GOT3 (cell line): ENCODE data around the gene LRRC14B.
"Not testable (repeated sequence)": the region's sequence is repeated elsewhere in the genome, so short reads cannot be mapped to it uniquely, and the experiment has no call there.

Experiments
- DNase-seq: peaks from one replicate; lab custom pipeline; 2025; ENCODE audit warnings: mixed read lengths; lab: John Stamatoyannopoulos, UW

The LRRC14B gene

DNA sequence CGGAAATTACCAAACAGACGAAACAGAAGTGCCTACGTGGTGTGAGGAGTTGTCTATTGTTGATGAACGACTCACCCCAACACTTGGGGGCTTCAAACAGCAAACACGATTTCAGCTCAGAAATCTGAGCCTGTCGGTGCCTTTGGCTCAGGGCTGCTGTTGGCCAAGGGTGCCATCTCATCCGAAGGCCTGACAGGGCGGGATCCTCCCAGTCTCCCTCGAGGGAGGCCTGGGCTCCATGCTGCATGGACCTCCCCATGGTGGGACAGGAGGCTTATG, 1.3 kb downstream of the LRRC14B start:
- DNase-seq, result no peak

DNA sequence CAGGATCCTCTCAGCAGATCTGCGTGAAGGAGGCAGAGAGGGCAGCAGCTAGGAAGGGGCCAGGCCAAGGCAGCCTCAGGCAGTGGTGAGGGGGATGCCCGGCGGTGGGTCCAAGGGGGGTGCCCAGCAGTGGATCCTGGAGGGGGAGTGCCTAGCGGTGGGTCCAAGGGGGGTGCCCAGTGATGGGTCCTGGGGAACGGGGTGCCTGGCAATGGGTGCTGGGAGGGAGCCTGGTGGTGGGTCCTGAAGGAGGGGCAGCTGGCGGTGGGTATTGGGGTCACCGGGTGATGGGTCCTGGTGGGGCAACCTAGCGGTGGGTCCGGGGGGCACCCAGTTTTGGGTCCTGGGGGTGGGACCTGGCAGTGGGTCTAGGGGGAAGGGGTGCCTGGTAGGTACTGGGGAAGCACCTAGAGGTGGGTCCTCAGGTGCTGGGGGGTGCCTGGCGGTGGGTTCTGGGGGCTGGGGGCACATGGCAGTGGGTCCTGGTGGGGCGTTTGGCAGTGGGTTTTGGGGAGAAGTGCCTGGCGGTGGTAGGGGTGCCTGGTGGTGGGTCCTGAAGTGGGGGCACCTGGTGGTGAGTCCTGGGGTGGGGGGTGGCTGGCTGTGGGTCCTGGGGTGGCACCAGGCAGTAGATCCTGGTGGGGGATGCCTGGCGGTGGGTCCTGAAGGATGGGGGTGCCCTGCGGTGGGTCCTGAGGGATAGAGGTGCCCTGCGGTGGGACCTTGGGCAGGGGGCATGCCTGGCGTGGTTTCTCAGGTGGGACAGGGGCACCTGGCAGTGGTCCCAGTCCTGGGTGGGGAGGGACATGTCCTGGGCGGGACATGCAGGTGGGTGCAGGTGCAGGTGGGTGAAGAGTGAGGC, 1.9 kb downstream of the LRRC14B start:
- DNase-seq, result no peak

DNA sequence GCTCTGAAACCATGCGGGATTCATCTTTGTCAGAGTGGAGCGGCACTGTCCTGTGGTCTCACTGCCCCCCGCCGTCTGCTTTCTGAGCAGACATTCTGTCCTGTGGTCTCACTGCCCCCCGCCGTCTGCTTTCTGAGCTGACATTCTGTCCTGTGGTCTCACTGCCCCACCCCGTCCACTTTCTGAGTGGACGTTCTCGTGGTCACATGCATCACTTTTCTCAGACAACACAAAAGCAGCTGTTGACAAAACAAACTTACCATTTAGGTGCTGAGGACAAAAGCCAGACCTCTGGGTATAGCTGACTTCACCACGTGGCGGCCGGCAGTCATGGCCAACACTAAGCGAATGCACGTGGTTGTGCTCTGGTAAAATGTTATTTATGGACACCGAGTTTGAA, 2.8 kb downstream of the LRRC14B start:
- DNase-seq, result no peak

DNA sequence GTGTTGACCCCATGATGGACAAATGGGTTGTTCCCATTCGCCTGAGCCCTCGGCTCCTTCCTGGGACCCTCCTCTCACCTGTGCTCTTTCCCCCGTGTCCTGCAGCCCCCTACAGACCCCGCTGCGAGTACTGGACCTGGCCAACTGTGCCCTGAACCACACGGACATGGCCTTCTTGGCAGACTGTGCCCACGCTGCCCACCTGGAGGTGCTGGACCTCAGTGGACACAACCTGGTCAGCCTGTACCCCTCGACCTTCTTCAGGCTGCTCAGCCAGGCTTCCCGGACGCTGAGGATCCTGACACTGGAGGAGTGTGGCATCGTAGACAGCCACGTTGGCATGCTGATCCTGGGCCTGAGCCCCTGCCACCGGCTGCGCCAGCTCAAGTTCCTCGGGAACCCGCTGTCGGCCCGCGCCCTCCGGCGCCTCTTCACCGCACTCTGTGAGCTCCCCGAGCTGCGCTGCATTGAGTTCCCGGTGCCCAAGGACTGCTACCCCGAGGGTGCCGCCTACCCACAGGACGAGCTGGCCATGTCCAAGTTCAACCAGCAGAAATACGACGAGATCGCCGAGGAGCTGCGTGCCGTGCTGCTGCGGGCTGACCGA, 3.4 kb downstream of the LRRC14B start:
- DNase-seq, result no peak

DNA sequence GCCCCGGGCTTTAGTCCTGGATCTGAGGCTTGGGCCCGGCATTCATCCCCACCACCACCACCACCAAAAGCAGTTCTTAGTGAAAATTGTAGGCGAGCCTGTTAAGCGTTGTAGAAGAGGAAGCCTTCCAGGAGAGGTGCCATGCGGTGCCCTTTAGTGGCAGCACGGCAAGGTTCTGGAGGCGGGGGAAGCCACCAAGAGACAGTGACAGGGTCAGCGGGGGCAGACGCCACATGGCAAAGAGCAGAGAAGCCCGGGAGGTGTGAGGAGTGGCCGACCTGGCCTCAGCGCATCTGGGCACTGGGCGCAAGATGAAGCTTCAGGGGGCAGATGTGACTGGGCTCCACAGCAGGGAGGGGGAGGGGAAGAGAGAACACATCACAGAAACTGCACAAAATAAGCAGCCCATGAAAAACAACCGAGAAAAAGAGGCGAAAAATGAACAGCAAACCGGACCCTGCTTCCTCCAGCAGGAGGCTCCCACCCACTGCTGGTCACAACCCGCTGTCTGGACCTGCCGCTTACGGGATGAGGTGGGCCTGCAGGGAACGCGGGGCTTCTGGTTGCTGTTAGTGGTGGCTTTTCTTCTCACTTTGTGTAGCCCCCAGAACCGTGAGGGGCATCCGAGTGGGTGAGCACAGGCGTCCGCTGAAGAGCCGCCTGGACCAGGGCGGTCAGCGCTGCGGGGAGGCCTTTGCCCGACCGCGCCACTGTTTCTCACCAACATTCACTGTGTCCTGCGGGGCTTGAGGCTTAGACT, 4.3 kb downstream of the LRRC14B start:
- no peak for DNase-seq

DNA sequence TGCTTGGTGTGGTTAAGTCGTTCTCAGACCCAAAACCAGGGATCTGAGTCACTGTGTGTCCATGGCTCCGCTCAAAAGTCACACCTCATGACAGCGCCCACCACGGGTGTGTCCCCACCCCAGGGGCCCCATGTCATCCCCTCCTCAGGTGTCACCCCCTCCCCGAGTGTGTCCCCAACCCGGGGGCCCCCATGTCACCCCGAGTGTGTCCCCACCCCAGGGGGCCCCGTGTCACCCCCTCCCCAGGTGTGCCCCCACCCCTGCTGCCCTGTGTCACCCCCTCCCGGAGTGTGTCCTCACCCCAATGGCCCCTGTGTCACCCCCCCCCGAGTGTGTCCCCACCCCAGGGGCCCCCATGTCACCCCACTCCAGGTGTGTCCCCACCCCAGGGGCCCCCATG, 5.1 kb downstream of the LRRC14B start:
- DNase-seq, result no peak

DNA sequence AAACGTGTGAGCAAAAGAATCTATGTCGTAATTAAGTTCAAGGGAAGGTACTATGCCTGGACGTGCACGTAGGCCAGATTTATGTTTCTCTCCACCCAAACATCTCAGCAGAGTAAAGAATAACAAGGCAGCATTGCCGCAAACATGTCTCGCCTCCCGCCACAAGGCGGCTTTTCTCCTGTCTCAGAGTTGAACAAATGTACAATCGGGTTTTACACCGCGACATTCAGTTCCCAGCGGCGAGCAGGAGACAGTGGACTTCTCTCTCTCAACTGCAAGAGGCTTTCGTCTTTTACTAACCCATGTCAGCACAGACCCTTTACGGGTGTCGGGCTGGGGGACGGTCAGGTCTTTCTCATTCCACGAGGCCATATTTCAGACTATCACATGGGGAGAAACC, 5.7 kb downstream of the LRRC14B start:
- DNase-seq, result not testable (repeated sequence)

DNA sequence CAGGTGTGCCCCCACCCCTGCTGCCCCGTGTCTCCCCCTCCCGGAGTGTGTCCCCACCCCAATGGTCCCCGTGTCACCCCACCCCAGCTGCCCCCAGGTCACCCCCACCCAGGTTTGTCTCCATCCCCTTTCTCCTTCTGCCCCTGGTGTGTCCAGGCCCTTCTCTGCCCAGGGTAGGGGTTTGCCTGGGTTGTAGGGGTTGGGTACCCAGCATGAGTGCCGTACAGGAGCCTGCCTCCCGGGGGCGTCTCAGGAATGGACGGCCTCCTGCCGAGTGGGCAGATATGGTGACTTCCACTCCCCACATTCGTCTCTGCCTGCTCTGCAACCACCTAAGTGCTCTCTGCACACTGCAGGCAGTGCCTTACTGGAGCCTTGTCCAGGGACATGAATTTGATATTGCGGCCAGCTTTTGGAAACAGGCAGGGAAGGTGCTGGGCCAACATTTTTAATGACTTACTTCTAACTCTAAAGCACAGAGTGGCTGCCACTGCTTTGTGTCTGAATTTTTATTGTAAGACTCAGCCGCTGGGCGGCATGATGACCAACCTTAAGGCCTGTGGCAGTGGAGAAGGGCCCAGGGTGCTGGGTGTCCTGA, 6.7 kb downstream of the LRRC14B start:
- no peak for DNase-seq

DNA sequence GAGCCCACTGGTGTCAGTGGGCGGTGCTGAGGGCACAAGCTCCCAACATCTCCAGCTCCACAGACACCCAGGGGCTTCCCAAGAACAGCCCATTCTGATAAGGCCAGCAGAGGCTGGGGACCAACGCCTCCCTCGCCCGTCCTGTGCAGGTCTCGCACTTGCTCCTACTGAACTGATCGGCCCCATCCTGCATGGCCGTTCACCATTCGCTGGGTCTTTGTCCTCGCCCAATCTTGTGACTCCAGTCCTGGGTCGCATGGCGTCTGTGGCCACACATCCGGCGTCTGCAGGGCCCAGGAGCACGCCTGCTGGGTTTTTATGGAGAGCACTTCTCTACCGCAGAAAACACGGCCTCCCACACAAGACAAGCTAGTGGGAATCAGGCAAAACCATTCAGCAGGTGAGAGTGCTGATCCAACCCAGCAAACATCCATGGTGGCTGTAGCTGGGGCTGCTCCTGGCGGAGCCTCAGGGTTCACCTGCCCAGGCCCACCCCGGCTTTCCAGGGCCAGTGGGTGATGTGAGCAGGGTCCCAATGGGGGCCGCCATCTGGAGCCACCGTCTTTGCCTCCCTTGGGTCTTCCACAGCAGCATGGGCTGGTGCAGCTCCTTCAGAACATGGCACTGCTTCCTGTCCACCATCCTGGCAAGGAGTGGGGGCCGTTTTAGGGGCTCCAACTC, 7.4 kb downstream of the LRRC14B start:
- DNase-seq, result no peak

DNA sequence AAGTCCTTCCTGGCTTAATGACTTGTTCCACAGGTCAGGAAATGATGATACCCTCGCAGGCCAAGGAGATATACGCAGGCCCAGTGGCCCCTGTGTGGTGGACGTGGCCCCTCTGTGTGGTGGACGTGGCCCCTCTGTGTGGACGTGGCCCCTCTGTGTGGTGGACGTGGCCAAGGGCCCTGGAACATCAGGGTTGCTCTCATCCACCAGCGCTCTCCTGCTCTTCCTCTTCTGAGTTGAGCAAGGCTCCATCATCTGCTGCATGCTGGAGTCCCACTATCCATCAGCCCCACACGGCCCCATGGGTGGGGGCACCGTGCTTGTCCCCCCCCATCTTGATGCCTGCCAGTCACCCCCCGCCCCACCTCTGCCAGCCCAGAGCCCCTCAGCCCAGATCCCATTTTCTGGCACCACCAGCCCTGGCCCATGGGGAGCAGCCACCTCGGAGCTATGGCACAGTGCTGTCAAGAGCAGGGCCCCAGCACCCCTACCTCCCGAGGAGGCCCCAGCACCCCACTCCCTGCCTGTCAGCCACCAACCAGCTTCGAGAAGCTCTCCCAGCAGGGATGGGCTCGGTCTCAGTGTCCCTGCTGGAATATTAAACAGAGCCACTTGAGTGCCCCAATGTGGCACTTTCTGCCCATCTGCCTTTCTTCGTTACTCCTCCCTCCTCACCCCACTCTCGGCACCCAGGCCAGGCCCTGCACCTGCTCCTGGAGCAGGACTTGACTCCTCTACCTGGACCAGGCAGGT, 8.1 kb downstream of the LRRC14B start:
- DNase-seq, result no peak

DNA sequence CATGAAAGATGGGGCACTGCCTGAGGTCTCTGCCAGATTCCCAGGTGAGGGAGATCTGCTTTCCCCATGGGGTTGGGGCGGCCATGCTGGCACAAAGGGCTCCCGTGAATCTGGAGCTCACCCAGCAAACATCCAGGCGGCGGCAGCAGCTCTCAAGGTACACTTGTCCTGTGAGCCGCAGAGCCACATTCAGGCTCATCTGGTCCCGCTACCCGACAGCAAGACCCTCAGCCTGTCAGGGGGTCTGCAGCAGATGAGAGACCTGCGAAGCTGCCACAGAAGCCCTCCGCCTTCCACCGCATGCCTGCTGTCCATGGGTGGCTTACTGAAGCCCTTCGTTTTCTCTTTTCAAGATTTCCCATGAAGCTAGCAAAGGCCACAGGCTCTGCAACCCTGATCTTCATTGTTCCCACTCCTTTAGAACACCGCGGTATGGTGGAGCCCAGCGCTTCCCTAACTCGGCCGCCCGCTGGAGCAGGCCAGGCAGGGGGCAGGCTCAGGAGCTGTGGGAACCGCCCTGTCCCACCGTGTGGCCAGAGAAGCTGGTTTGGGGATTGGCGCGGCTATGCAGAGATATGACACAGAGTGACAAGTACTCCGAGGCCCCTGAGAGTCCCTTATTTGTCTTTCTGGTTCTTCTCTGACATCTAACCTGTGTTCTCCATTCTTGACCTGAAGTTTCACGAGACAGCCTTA, 8.8 kb downstream of the LRRC14B start:
- DNase-seq, result no peak

DNA sequence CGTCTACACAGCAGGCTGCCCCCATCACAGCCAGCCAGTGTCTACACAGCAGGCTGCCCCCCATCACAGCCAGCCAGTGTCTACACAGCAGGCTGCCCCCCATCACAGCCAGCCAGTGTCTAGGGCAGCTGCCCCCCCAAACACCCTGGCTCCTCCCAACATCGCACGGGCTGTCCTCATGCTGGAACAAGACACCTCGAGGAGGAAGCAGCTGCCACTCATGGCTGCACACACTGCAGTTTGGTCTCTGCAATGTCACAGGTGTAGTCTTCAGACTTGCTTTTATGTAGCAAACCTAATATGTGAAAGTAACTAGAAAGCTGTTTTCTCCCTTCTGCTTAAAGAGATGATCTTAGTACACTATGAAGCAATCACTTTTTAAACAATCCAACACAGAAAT, 9.7 kb downstream of the LRRC14B start:
- DNase-seq, result no peak

DNA sequence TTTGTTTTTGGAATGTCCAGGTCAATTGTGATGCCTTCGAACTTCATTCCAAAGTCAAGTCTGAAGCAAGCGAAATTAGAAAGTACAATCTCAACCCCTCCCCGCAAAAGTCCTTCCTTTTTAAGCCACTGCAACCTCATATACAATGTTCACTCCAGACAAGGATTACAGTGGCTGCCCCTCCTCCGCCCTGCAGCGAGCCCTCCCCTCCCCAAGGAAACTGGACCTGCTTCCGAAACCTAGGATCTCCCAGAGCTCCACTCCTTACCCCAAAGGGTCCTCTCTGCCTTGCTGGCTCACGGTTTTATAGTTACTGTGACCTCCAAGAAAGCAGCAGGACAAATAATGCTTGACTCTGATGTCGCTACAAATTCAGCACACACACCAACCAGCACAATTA, 10.4 kb downstream of the LRRC14B start:
- no peak for DNase-seq

DNA sequence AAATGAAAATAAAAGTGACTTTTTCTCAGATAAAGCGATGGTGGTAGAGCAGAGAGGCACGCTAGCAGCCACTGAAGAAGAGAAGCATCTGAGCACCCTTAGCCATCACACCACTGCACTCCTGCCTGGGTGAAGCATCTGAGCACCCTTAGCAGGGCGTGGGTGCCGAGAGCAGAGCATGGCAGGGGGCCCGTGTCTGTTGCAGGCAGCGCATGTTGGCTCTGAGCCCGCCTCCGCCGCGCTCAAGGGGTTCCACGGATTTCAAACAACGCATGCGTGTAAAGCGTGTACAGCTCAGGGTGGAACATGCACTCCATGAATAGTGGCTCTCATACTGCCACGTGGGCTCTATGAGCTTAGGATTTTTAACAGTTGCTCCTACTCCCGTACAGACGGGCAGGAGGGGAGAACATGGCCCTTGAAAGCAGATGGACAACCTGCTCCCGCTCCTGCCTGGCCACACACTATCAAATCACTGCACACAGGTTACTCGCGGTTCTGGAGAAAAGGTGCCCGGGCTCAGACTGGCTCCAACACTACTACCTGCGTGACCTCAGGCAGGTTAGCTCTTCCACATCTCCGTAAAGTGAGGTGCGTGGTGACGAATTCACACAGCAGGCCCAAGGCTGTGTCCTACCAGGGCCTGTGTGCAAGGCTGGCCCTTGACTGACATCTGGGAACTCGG, 12.1 kb downstream of the LRRC14B start:
- no peak for DNase-seq

DNA sequence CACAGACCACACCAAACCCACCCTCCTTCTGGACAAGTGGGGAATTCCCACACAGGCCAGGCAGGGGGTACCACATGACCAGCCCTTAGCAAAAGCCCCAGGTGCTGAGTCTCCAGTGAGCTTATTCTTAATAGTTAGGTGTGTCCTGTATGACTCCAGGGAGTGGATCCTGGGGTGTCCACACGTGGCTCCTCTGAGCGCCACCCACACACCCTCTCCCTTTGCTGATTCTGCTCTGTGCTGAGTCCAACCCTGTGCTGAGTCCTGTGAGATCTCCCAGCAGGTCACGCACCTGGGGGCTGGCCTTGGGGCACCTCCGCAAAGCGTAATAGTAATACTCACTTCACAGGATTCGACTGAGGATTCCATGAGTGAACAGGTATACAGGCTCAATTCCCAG, 12.7 kb downstream of the LRRC14B start:
- DNase-seq, result no peak

DNA sequence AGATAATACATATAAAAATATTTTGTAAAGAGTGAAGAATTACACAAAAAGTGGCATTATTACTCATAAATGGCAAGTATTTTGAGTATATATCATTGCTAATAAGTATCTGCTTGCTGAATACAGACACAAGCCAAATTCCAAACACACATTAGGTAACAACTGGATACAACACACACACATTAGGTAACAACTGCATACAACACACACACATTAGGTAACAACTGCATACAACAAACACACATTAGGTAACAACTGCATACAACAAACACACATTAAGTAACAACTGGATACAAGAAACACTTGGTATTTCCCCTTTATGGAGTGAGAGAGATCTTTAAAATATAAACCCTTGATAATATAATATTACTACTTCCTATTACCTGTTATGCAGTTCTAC, 13.2 kb downstream of the LRRC14B start:
- DNase-seq, result no peak

DNA sequence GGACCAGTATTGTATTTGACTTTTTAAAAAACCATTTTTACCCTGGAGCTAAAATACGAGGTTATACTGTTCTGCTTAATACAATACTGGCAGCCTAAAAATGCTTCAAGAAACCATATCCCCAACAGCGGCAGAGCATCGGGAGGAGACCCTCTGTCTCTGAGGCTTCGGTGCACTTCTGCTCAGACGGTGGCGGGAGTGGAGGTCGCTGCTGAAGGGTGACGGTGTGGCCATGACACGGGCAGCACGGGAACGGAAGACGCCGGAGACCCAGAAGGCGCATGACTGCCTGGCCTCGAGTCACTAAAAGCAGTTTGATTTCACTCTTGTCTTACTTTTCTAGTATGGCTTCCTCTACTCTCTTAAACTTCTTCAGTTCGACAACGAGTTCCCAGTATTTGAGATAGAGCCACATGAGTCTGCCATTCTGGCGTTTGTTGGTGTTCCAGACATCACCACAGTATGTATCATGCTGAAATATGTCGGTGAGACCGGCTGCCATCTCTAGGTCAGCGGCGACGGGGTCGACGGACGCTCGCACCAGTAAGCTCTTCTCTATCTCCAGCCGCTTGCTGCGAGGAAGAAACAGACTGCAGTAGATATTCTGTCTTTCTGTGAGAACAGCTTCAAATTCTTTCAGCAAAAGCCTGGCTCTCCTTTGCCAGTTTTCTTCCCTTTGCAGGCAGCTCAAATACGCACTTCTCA, 13.8 kb downstream of the LRRC14B start:
- no peak for DNase-seq

DNA sequence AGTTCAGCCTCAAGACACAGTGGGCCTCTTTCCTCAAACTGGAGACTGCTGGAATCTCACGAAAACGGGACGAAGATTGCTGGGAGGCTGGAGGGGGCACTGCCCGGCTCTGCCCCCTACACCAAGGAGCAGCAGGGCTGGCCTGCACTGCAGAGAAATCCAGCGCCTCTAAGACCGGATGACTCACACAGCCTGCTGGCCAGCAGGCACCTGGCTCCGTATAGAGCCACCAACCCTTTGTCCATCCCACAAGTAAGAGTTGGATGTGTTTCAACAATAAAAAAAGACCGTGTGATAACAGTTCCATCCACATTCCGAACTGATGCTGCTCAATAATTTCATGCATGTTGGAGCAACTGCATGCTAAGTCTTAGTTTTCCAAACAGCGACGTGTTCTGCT, 15.1 kb downstream of the LRRC14B start:
- DNase-seq, result no peak

DNA sequence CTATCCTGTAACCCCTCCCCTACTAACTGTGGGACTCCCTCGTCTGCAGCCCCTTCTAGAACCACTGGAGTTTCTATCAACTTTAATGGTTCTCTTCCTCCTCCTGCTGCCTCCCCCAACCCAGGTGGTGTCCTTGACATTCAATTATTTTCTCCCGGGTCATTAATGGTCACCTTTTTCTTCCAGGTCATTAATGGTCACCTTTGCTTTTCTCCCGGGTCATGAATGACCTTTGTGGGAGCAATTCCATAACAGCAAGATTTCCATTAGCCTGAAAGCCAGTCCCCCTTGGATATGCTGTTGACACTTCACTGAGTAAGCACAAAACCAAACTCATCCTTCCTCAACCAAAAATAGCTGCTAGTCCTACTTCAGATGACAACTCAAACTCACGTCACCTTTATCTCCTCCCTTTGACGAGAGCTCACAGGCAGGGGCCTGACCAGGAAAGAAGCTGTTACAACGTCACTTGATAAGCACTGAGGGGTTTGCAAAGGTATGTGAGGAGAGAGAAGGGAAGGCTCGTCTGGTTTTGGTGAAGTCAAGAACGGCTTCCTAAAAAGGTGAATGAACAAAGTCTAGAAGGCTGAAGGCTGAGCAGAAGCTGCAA, 15.7 kb downstream of the LRRC14B start:
- no peak for DNase-seq
